Motor neuron (in vitro differentiated cells): ENCODE data around the gene OTOP2. TPM values are rescaled to one million over a fixed set of nuclear protein-coding genes. Genes with fewer than 3 reads are reported as not detected.
"Not testable (repeated sequence)": the region's sequence is repeated elsewhere in the genome, so short reads cannot be mapped to it uniquely, and the experiment has no call there.

Experiments used
- ATAC-seq, 8 experiments: fragments of 200-7000 bp; cut with Tn5 transposase; replicated peaks in 6 of 8; 2 replicates each; pipeline ENCODE4 v1.8.0; 2021; ENCODE audit warnings: mild to moderate bottlenecking in 8 of 8, moderate library complexity in 8 of 8
- H3K27ac ChIP-seq, 2 donors: fragments of 250-450 bp; sonication (Bioruptor Pico); 2 replicates each; pipeline ENCODE4 v1.9.0; 2021; ENCODE audit warnings: antibody characterized with exemption in 2 of 2, mild to moderate bottlenecking in 2 of 2, moderate library complexity in 1 of 2
- H3K4me1 ChIP-seq, 2 donors: fragments of 250-450 bp; sonication (Bioruptor Pico); replicated peaks in 1 of 2; 2 replicates each; pipeline ENCODE4 v1.6.1; 2021; ENCODE audit warnings: antibody characterized with exemption in 2 of 2, mild to moderate bottlenecking in 2 of 2, moderate library complexity in 1 of 2
- H3K4me3 ChIP-seq, 5 donors: fragments of 250-450 bp; sonication (Bioruptor Pico); 2 replicates each; pipeline ENCODE4 v1.9.0; 2021; ENCODE audit warnings: antibody characterized with exemption in 5 of 5, mild to moderate bottlenecking in 5 of 5, moderate library complexity in 4 of 5
- WGBS, 10 experiments: fragments of 450-650 bp; shearing (Covaris generic); methylation state at CpG; one replicate each; pipeline ENCODE4 v1.0.0; 2022; 5-methylcytosine and 5-hydroxymethylcytosine counted together
- in situ Hi-C, 9 experiments: fragments of 400-800 bp; cut with MboI; loops; one replicate each; pipeline ENCODE4 v1.15.0; 2021; ENCODE audit warnings: low sequenced_read_pairs in 9 of 9, low pct_unique_long_range_greater_than_20kb in 2 of 9; ENCODE audit not compliant: unreplicated experiment in 9 of 9
- total RNA-seq, 8 experiments: library from RNA; unstranded; fragments of 300-600 nt; gene quantifications; 2 replicates each; pipeline versions ENCODE4 v1.2.3 to v1.2.4, GENCODE V29; 2022

The OTOP2 gene
- total RNA-seq, 8 experiments from 2014 or later: 0.15 to 0.71 (median 0.21) TPM; not detected in 5

GRCh38 chr17:74964246-74964761, 40.2 kb downstream of the OTOP2 start:
- H3K4me1 ChIP-seq: no peaks in the 10 kb centered on the region
- in situ Hi-C loops: no loop called here
- WGBS, 10 experiments: 80 to 100% (median 87%) methylated on average over 1 to 6 of the region's 12 CpGs; no CpG with 5 or more reads in 7 of the 10 experiments
- no peak for ATAC-seq
- H3K27ac ChIP-seq: no peak overlapping the region
- no peak overlapping the region for H3K4me3 ChIP-seq

- Histone ChIP-seq H3K4me3 (no peak overlapping the region), H3K27ac (no peak overlapping the region), H3K4me1 (no peaks in the 10 kb centered on the region)
- ATAC-seq: no peak
- in situ Hi-C loops: no loop called here
- 20 to 94% (median 60%) methylated on average over 1 to 6 of the region's 14 CpGs; no CpG with 5 or more reads in 3 of the 10 experiments for WGBS, 10 experiments
These were observed 41.0 kb downstream of the OTOP2 start for GRCh38 chr17:74964988-74965622.

- Histone ChIP-seq H3K27ac (no peak overlapping the region), H3K4me1 (peaks cover 11 to 13% of the 10 kb centered on the region in 2 donors), H3K4me3 (no peak overlapping the region)
- ATAC-seq: no peak
- in situ Hi-C loops: no loop called here
- 100% methylated on average over 1 of the region's 5 CpGs; no CpG with 5 or more reads in 9 of the 10 experiments for WGBS, 10 experiments
These were observed 44.3 kb downstream of the OTOP2 start for GRCh38 chr17:74968361-74968780.

GRCh38 chr17:74969501-74969900, 45.4 kb downstream of the OTOP2 start:
- 71 to 100% (median 86%) methylated on average over 1 to 4 of the region's 5 CpGs; no CpG with 5 or more reads in 4 of the 10 experiments for WGBS, 10 experiments

GRCh38 chr17:74970395-74970794, 46.3 kb downstream of the OTOP2 start:
- H3K27ac ChIP-seq: no peak overlapping the region
- peak in 1 of 8 experiments; percentile 5 for ATAC-seq
- 42 to 93% (median 93%) methylated on average over 2 to 3 of the region's 3 CpGs; no CpG with 5 or more reads in 7 of the 10 experiments for WGBS, 10 experiments
- H3K4me3 ChIP-seq: no peak overlapping the region
- in situ Hi-C loops: no loop called here
- peaks cover 11 to 13% of the 10 kb centered on the region in 2 donors for H3K4me1 ChIP-seq

More at GRCh38 chr17:74969501-74969900, 45.4 kb downstream of the OTOP2 start:
- H3K4me3 ChIP-seq, H3K27ac ChIP-seq, in situ Hi-C loops, ATAC-seq: not testable (repeated sequence)
- peaks cover 11 to 13% of the 10 kb centered on the region in 2 donors for H3K4me1 ChIP-seq

- 60 to 100% (median 92%) methylated on average over 1 to 4 of the region's 8 CpGs; no CpG with 5 or more reads in 5 of the 10 experiments for WGBS, 10 experiments
- in situ Hi-C loops: no loop called here
- Histone ChIP-seq H3K27ac (peak overlapping the region in 1 of 2 donors; percentile 42), H3K4me1 (peaks cover 11 to 13% of the 10 kb centered on the region in 2 donors), H3K4me3 (peak overlapping the region; percentile 57 to 78 (median 61))
- no peak for ATAC-seq
These were observed 47.2 kb downstream of the OTOP2 start for GRCh38 chr17:74971069-74971841.

GRCh38 chr17:74971842-74972106, 47.7 kb downstream of the OTOP2 start:
- ATAC-seq: peak in 2 of 8 experiments; percentile 35 to 43
- peaks cover 11 to 13% of the 10 kb centered on the region in 2 donors for H3K4me1 ChIP-seq
- 0% methylated on average over 7 of the region's 9 CpGs; no CpG with 5 or more reads in 9 of the 10 experiments for WGBS, 10 experiments
- in situ Hi-C loops: no loop called here
- peak overlapping the region; percentile 57 to 78 (median 61) for H3K4me3 ChIP-seq
- peak overlapping the region in 1 of 2 donors; percentile 42 for H3K27ac ChIP-seq

- Histone ChIP-seq H3K27ac (peak within 1 kb of the TSS in 1 of 2 donors; percentile 42), H3K4me1 (peaks cover 11 to 13% of the 10 kb centered on the region in 2 donors), H3K4me3 (peak within 1 kb of the TSS; percentile 57 to 78 (median 61))
- in situ Hi-C loops: no loop called here
- WGBS, 10 experiments: 4% methylated on average over 5 of the region's 95 CpGs; no CpG with 5 or more reads in 9 of the 10 experiments
- ATAC-seq: peak in 7 of 8 experiments; percentile 70 to 84 (median 82)
These were observed 48.3 kb downstream of the OTOP2 start, which contains the start of gene HID1 for GRCh38 chr17:74972107-74972972. HID1 (minus strand) TSS chr17:74972759; CDS start chr17:74972656, 103 bp downstream.

- in situ Hi-C loops: no loop called here
These were observed 48.9 kb downstream of the OTOP2 start for GRCh38 chr17:74972973-74973328.

GRCh38 chr17:74975943-74976342, 51.9 kb downstream of the OTOP2 start:
- H3K4me3 ChIP-seq: no peak overlapping the region
- 46 to 100% (median 70%) methylated on average over 1 to 4 of the region's 4 CpGs; no CpG with 5 or more reads in 1 of the 10 experiments for WGBS, 10 experiments
- no peak overlapping the region for H3K27ac ChIP-seq
- peaks cover 9 to 13% of the 10 kb centered on the region in 2 donors for H3K4me1 ChIP-seq
- in situ Hi-C loops: no loop called here
- no peak for ATAC-seq

More at GRCh38 chr17:74972973-74973328, 48.9 kb downstream of the OTOP2 start:
- no peak for ATAC-seq
- Histone ChIP-seq H3K4me1 (peaks cover 11 to 16% of the 10 kb centered on the region in 2 donors), H3K27ac (no peak overlapping the region), H3K4me3 (peak overlapping the region; percentile 57 to 78 (median 61))
- WGBS, 10 experiments: 0 to 25% (median 11%) methylated on average over 1 to 14 of the region's 17 CpGs; no CpG with 5 or more reads in 5 of the 10 experiments

- WGBS, 10 experiments: 74 to 100% (median 76%) methylated on average over 1 to 3 of the region's 3 CpGs; no CpG with 5 or more reads in 6 of the 10 experiments
- no peak for ATAC-seq
- Histone ChIP-seq H3K4me3 (no peak overlapping the region), H3K4me1 (peaks cover 7 to 12% of the 10 kb centered on the region in 2 donors), H3K27ac (peak overlapping the region in 1 of 2 donors; percentile 21)
- in situ Hi-C loops: no loop called here
These were observed 53.7 kb downstream of the OTOP2 start for GRCh38 chr17:74977802-74978201.

GRCh38 chr17:74978240-74978639, 54.2 kb downstream of the OTOP2 start:
- no peak overlapping the region for H3K27ac ChIP-seq
- in situ Hi-C loops: no loop called here
- no peak overlapping the region for H3K4me3 ChIP-seq
- no peak for ATAC-seq
- 58 to 92% (median 78%) methylated on average over 1 to 3 of the region's 3 CpGs; no CpG with 5 or more reads in 6 of the 10 experiments for WGBS, 10 experiments
- H3K4me1 ChIP-seq: peaks cover 9 to 16% of the 10 kb centered on the region in 2 donors
